Occipital lobe (tissue), 2 donors: ENCODE data around the gene MCC. TPM values are rescaled to one million over a fixed set of nuclear protein-coding genes. Genes with fewer than 3 reads are reported as not detected.

Source experiments
- DNase-seq: peaks from one replicate; lab custom pipeline; 2025; lab: John Stamatoyannopoulos, UW
- total RNA-seq: library from RNA; depleted of rRNA; stranded (reverse); fragments of >200 nt; gene quantifications from one replicate; pipeline ENCODE4 v1.2.3, GENCODE V29; 2014

Gene MCC
- total RNA-seq, 1 donor from 2014 or later, result 15.8 TPM

DNA sequence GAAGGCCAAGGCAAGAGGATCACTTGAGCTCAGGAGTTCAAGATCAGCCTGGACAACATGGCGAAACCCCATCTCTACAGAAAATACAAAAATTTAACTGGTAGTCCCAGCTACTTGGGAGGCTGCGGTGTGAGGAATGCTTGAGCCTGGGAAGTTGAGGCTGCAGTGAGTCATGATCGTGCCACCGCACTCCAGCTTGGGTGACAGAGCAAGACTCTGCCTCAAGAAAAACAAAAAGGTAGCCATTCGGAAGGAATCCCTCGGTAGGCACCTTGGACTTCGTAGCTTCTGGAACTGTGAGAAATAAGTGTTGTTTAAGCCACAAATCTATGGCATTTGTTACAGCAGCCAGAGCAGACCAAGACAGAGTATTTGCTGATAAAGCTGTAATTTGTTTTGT lies 337.4 kb downstream of the MCC start:
- no peak for DNase-seq

DNA sequence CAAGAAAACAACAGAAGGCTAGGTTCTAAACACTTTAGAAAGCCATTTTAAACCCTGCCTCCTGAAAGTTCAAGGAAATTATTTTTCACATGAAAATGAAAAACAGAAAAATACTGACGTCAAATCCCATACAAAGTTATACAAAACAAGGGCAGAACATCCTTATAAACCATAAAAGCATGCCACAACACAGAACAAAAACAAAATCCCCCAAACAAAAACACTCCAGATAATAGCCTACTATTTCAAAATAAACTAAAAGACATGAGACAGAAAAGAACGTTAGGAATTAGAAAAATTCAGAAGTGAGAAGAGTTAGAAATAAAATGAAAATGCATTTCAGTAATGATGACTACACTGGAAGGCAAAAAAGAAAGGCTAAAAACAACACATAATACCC lies 338.0 kb downstream of the MCC start:
- DNase-seq, result no peak

DNA sequence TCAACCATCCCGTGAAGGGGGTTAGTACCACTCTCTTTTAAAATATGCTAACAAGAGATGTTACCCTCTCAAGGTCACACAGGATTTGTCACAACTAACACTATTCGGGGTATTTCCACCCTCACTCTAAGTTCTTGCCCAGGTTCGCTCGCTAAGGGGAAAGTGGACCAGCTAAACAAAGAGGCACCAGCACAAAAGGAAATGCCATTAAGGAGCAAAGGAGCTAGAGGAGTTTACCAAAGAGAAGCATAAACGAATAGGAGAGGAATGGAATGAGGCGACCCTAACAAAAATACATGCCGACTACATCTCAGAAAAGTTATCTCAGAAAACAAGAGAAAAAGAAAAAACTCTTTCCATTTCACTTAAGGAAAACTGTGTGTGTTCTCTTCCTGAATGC lies 340.7 kb downstream of the MCC start:
- DNase-seq, result no peak

- DNase-seq, result no peak
These were observed 341.1 kb downstream of the MCC start for GRCh38 chr5:113147101-113147508.

- DNase-seq, result no peak
These were observed 342.4 kb downstream of the MCC start for GRCh38 chr5:113145757-113146387.

- DNase-seq, result no peak
These were observed 346.1 kb downstream of the MCC start for GRCh38 chr5:113142186-113142585.

GRCh38 chr5:113140837-113141671 lies 347.2 kb downstream of the MCC start:
- DNase-seq, result no peak

DNA sequence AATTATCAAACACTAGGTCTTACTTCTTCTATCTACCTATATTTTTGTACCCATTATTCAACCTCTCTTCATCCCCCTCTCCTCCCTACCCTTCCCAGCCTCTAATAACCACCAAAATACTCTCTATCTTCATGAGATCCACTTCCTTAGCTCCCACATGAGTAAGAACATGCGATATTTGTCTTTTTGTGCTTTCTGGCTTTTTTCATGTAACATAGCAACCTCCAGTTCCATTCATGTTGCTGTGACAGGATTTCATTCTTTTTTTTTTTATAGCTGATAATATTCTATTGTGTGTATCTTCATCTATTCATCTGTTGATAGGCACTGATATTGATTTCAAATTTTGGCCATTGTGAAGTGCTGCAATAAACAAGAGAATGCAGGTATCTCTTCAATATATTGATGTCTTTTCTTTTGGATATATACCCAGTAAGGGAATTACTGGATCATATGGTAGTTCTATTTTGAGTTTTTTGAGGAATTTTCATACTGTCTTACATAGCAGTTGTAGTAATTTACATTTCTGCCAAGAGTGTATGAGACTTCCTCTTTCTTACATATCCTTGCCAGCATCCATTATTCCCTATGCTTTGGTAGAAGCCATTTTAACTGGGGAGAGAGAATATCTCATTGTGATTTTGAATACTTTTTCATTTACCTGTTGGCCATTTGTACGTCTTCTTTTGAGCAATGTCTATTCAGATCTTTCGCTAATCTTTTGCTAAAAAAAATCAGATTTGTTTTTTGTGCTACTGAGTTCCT lies 354.9 kb downstream of the MCC start:
- no peak for DNase-seq

- DNase-seq, result no peak
These were observed 355.7 kb downstream of the MCC start for GRCh38 chr5:113132564-113132963.

DNA sequence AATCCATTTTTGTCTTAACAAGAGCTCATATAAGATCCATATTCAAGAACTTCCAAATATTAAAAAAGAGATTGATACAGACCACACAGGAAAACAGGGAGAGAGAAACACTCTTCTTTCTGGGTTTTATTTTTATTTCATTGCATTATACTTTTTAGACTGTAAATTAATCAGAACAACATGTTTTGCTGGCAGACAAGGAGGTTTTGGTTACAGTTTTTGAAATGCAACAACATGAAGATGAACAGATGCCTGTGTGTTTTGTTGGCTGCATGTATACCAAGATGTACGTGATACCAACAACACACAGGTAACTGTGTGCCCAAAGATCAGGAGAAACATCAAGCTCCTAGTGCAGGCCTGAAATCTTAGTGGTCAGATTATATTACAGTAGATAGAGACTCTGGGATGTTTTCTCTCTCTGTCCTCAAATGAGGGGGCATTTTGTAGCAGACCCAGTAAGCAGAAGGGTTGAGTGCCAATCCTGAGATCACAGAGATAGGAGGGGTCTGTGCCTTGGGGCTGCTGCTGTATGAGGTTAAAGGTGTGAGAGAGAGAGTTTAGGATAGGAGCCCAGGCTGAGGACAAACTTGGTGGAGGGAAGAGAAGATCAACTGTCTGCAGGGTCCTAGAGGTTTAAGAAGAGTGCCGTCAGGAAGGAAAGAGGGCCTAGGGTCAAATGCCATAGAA lies 359.5 kb downstream of the MCC start:
- DNase-seq, result no peak

DNA sequence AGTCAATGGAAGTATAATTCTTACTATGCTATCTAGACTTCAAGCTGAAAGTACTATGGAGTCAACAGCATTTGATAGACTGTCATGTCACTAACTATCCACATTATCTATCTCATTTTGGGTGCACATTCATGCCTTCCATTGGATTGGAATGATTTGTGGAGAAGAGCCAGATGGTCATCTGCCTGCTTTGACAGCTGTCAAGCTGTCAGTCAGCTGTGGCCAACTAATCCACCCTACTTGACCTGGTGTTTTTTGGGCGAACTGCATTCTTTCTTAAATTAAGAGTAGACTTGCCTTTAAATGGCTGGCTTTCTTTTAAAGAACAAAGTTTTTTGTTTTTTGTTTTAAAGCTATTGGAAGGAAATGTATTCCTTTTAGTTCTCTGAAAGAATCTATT lies 360.2 kb downstream of the MCC start:
- no peak for DNase-seq

DNA sequence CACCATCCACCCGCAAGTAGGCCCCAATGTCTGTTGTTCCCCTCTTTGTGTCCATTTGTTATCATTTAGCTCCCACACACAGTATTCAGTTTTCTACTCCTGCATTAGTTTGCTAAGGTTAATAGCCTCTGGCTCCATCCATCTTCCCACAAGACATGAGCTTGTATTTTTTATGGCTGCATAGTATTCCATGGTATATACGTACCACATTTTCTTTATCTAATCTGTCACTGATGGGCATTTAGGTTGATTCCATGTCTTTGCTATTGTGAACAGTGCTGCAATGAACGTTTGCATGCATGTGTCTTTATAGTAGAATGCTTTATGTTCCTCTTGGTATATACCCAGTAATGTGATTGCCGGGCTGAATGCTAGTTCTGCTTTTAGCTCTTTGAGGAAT lies 361.2 kb downstream of the MCC start:
- no peak for DNase-seq

DNA sequence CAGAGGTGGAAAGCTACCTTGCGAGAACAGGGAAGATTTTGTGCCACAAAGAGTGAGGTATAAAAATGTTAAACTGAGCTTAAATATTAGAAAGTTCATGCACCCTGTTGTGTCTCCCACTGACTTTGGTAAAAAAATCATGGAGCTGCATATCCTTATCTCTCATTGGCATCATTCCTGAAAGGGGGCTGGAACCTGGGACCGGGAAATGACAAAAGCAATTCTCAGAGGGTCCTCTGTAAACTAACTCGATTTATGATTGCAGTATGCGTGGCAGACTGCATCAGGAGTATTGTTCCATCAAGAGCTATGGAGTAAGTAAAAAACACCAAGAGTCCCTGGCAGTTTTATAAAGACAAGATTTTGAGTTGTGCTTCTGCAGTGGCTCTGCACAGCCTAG lies 362.9 kb downstream of the MCC start:
- DNase-seq, result no peak

- no peak for DNase-seq
These were observed 363.3 kb downstream of the MCC start for GRCh38 chr5:113124914-113125313.

- no peak for DNase-seq
These were observed 364.0 kb downstream of the MCC start for GRCh38 chr5:113124265-113124664.

DNA sequence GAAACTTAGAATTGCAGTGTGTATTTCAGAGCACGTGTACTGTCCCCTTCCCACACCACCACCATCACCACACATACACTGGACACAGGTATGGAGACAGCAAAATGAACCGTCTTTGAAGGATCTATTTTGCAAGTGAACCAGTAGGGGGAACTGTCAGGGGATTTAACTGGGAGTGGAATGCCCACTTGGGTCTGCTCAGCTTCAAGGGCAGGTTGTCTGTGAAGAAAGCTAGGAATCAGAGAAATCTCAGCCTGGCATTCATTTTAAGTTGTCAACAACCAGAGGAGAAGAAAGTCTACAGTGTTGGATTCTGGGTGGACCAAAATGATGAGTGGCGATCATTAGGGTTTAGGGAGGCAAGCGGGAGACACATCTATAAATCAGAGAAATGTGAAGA lies 364.6 kb downstream of the MCC start:
- no peak for DNase-seq

DNA sequence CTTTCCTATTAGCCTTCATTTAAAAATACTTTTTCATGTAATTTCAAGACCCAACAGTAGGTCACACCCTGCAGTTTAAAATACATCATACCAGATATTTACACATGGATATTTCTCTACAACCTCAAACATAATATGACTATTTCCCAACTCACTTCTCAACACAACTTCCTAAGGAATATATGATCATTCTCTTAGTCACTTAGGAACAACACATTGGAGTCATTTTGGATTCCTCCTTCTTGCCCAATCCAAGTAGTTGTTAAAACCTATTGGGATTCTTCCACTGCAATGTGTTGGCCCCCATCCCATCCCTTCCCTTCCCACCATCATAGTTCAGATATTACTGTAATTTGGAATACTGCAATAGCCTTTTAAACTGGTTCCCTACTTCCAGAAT lies 366.2 kb downstream of the MCC start:
- DNase-seq, result no peak

- DNase-seq, result no peak
These were observed 368.9 kb downstream of the MCC start for GRCh38 chr5:113119246-113119924.

DNA sequence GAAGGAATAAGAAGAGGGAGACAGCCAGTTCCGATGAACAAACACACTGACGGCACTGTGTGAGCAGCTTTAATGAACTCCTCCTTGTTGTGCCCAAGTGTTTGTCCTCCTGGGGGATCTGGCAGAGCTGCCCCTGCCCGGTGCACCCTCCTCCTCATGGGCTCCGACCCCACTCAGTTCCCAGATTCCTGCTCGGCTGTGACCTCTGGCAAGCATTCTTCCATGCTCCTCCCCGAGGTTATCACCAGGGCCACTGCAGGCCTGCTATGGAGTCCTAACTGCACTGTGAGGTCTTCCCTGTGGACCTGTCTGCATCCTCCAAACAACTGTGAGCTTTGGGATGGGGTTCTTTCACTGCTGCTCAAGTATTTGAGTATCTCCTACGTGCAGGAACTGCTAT lies 369.5 kb downstream of the MCC start:
- no peak for DNase-seq

DNA sequence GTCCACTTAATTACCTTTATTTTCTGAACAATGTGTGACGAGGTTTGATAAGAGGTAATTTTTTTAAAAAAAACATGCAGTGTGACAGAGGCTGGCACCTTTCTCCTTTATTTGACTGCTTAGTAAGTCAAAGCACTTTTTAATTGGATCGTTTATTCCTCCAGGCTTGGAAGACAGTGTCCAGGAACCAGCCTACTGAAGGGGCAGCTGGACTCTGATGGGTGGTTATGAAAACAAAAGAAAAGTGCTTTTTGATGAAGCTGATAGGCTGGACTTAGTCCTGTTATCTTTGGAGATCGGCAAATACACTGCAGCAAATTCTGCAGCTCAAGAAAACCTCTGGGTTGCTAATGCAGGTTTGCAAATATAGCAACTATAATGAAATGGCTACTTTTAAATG lies 370.0 kb downstream of the MCC start:
- DNase-seq, result no peak

DNA sequence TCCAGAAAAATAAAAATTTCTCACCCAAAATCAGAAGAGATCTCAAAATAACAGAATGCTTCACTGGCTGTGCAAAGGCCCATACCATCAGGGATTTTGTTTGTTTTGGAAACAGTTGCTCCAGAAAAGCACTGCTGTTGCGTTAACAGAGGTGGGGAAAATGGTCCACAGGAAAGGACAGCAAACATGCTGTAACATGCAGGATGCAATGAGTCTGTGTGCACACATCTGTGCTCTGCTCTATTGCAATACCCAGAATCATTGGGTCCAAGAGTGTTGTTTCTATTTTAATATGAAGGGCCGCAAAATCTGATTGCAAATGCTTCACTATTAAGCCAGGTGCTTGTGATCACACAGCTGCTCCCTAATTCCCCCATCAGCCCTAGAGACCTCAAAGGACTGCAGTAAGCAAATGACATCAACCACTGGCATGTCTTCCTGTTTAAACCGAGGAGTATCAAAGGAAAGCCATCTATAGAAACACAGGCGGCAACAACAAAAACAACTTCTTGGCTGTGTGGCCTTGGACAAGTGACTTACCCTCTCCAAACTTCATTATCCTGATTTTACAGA lies 370.6 kb downstream of the MCC start:
- no peak for DNase-seq
